NCI-H2029 treated with DMSO at 0.1 percent for 48 hours (cell line): ENCODE data around the gene FMNL3.

Source experiments
- DNase-seq: peaks from one replicate; lab custom pipeline; 2025; lab: John Stamatoyannopoulos, UW

The FMNL3 gene

DNA sequence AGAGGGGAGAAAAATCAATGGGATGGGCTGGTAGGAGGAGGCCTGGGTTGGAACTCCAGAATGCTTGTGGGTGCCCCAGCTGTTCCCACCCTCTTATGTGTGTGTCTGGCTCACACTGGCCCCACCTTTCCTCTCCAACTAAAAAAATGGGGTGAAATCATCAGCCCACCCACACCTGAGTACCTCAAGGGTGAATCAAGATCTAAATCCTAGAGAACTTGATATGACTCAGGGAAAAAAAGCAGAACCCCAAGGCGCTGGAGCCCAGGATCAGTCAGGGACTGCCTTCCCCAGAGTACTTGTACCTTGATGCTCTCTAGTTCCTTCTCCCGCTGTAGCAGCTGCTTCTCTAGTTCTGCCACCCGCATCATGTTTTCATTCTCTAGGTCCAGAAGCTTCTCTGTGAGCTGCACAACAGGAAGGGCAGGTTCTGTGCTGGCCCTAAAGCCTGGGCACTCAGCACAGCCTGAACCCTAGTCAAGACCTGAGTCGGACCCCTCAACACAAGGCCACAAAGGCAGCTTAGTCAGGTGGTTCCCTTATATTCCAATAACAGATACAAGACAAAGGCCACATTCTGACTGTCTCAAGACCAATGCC, 54.2 kb downstream of the FMNL3 start:
- DNase-seq, result no peak

DNA sequence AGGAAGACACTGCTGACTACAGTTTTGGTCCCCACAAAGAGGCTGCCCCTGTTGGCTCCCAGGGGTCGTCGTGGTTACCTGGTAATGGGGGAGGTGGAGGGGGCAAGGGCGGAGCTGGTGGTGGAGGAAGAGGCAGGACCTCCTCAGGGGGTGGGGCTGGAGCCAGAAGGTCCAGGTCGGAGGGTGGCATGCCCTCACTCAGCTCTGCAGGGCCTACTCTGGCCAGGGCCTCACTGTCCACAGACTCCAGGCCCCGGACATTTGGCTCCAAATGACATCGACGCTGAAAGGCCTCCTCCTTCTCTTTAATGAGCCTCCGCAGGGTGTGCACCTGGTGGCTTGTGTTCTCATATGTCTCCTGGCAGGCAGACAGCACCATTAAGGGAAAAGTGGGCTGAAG, 55.4 kb downstream of the FMNL3 start:
- peak; percentile 51 for DNase-seq

DNA sequence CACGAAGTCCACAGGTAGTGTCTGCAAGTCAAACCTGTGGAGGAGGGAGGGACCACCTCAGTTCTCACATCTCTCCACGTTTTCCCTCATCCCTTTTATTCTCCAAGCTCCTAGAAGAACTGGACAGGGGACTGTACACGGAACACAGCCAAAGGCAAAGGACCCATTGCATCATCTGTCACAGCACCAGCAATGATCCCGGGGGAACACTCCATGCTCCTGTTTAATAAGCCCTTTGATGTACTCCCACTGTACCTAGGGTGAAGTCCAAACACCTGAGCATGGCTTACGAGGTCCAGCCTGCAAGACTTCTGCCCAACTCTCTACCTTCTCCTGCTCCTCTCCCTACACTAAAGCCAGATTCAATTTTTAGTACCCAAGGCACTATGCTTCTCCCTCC, 57.3 kb downstream of the FMNL3 start:
- DNase-seq, result no peak

DNA sequence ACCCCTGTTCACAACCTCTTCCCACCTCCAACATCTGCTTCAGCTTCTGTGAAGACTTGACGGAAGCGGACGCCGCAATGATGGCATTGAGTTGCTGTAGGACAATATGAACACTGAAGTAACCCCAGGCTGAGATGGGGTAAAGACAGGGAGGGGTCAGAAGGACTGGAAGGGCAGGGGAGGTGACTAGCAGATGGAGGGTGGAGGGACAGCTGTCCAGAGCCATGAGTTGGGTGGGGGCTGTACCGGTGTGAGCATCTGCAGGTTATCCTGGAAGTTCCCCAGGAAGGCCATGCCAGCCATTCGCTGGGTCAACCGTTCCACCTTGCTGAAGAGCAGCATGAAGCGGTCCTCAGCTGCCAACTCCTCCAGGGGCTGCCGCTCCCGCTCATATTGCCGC, 57.8 kb downstream of the FMNL3 start:
- DNase-seq, result no peak

DNA sequence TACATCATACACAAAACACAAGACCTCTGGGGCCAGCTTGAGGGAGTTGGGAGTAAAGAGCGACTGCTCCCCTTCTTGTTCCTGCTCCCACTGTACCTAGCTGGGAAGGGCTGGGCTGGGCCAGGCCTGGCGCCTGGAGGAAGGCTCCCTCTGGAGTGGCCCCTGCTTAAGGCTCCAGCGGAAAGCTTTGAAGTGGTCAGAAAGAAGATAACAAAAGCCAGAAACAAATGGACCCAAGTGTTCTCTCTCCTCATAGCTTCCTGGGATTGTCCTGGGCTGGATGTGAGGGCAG, 58.5 kb downstream of the FMNL3 start:
- DNase-seq, result no peak

DNA sequence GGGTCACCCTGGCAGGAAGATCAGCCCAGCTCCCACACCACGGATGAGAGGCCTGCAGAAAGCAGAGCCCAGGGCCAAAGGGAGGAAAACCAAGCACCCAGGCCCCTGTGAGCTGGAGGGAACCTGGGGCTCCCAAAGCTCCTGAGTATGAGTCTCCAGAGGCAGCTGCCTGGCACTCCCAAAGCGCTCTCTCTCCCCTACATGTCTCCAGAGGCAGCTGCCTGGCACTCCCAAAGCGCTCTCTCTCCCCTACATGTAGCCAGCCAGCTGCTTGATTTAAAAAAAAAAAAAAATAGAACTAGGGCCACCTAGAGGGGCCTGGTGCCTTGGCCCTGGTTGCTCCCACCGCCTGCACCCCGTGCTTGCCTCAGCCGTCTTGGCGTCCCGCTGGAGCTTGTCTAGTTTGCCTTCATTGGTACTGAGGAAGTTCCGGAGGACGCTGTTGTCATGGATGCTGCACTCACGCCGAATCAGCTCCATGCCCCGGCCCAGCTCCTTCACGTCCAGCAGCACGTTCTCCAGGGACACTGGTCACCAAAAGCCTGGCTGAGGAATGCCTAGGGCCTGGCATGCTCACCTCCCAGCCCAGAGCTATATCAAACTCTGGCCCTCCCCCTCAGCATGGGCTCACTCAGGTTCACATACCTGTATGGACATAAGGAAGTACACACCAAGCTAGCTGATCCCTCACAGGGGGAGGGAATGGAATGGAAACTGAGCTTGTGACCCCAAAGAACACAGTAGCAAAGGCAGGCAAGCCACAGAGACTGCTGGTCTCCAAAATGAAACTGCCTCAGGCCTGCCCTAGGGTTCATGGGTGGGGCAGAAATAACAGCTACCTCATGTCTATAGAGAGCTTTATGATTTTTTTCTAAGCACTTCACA, 59.1 kb downstream of the FMNL3 start:
- DNase-seq, result no peak

DNA sequence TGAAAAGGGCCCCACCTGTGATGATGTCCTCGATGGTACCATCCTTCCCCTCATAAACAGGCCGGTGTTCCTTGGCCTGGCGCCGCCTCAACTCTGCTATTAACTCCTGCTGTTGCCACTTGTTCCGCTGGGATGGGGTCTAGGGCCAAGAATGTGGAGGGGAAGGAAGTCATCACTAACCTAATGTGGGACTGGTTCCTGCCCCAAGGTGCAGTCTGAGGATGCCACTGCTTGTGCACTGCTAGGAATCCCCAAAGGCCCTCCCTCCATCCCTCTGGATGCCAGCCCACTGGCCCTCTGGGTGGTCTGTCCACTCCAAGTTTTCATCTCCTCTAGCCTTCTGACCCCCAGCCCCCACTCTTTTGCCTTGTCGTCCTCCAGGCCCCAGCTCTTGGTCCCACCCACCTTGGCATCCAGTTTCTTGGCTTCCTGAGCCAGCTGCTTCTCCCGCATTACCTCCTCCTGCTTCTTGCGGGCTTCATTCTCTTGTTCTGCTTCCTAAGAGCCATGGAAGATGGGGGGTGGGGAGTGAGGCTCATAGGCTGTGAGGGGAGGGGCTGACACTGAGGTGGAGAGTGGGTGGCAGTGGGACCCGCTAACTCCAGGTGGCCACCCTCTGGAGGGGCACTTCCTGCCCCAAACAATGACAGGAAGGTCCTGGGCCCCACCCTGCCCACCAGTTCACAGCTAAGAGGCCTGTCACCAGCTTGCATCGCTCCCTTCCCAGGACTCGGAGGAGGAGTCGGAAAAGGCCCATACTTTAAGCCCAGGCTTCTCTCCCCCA, 60.1 kb downstream of the FMNL3 start:
- no peak for DNase-seq

DNA sequence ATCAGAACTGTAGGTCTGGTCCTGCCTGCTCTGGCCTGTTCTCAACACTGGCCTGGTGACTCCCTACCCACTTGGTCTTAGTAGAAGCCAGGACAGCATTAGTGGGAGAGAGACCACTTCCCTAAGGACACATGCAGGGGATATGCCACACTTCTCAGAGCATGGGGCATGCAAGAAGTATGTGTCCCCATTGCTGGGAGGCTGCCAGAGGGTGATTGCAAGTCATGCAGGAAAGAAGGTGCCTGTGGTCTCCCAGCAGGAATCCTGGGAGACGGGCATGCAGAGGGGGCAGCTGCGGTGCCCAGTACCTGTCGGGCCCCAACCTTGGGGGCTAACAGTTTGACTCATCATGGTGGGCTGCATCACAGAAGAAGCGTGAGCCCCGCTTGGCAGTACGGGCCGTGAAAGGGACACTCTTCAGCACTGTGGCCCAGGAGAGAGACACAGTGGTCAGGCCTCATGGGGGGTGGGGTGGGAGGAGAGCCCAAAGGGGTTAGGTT, 60.8 kb downstream of the FMNL3 start:
- no peak for DNase-seq

DNA sequence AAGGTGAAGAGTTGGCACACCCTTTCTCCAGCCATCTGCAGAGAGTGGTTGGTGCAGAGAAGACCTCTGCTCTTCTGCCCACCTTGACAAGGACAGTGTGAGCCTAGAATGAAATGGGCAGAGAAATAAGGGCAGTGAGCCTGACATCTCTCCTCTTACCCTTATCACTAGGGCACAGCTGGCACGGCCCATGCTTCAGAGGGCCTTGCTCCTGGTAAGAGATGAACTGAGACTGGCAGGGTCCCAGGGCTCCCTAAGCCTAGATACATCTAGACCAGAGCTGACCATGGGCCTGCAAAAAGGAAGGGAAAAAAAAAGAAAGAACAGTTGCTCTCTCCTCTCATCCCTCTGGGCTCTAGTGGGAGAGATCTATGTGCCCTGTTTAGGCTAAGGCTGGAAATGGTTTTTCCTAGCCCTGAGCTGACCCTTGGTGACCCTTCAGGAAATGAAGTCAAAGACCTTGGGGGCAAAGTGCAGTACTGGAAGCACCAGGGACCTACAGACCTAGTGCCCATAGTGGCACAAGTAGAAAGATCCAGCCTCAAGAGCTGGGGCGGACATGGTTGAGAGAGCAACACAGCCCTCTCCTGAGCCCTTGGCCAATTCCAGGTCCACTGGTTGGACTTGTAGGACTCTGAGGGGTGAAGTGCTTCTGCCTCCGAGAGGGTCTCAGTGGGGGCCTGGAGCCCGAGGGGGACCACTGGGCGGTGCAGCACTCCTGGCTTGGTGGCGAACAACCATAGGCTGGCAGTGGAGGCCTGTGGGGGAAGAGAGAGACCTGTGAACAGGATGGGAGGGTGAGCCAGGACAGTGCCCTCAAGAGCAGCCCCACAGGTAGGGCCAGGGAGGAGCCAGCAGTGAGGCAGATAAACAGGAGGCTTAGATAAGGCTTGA, 61.8 kb downstream of the FMNL3 start:
- DNase-seq, result no peak

DNA sequence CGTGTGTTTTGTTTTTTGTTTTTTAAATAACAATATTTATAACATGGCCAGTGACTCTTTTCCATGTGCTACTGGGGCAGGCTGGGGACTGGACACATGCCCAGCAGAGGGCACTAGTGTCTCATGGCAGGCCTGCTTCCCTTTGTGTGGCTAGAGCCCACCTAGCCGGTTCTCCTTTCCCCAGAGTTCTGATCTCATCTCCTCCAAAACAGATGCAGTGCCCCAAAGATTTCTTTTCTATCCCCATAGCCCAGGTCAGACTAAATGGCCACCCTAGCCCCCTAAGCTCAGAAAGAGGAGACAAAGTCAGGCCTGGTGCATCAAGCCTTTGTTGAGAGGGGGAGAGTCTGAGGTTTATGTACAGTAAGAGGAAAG, 62.6 kb downstream of the FMNL3 start:
- peak; percentile 49 for DNase-seq

DNA sequence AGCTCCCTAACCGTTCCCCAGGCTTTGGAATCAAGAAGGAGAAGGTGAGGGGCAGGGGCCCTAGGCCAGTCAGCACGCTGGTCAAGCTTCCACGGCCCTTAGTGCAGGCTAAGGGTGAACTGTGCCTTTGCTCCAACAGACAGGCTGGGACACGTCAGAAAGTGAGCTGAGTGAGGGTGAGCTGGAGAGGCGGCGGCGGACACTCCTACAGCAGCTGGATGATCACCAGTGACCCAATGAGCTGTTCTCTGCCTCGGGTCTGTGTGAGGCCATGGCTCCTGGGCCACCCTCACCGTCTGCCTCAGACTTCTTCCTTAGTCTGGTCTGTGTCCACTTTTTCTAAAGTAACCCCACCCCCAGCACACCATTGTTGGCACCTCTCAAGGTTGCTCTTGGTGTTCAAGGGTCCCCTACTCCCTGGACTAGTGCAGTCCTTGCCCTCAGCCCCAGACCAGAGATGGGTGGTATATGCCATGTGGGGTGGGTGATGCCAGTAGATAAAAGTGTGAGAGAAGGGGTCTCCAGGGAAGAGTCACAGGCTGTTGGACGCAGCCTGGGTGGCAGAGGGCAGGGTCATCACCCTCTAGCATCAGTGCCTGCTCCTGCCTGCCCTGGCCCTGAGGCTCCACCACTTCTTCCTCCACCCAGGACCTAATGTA, 63.1 kb downstream of the FMNL3 start:
- no peak for DNase-seq

DNA sequence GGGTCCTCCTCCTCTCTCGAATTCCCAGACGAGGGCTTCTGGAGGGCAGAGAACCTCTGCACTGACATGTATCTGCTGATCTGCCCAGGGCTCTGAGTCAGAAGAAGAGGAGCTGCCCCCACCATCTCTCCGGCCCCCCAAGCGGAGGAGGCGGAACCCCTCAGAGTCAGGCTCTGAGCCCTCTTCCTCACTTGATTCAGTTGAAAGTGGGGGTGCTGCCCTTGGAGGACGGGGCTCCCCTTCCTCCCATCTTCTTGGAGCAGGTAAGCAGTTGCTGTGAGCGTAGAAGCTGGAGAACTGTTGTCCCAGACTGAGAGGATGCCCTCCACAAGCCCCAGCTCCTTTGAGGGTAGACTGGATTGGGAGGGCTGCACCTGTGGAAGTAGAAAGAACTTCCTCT, 64.1 kb downstream of the FMNL3 start:
- no peak for DNase-seq

DNA sequence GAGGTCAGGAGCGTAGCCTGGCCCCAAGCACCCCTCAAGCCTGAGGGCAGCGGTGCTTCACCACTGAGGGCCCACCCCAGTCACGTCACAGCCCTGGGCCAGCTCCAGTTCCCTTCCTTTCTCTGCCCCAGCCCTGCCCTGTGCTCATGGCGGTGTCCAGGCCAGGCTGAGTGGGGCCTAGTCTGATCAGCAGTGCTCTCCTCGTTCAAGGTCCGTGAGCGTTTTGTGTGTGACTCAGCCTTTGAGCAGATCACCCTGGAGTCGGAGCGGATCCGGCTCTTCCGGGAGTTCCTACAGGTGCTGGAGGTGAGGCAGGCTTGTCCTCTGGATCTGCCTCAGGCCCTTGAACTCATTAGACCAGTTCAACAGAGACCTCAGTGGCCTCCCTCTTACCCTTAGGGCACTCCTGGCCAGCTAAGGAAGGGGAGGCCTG, 64.8 kb downstream of the FMNL3 start:
- DNase-seq, result no peak

DNA sequence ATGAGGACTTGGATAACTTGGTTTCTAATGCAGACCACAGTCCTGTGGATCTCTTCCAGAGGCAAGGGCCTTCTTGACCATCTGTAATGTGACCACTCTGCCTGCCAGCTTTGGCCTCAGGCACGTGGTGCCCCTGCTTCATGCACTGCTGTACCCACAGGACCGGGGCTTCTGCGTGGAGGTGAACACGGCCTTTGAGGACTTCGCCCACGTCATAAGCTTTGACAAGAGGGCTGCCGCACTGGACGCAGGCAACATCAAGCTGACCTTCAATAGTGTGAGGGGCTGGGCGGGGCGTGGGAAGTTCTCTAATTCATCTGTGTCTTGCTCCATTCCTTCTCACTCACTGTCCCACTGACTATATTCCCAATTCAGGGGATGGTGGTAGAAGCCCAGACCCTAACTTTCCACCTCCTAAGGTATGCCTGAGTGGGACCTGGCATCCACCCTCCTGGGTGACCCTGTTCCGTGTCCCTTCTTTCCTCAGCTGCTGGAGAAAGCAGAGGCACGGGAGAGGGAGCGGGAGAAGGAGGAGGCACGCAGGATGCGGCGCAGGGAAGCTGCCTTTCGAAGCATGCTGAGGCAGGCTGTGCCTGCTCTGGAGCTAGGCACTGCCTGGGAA, 65.3 kb downstream of the FMNL3 start:
- DNase-seq, result no peak

DNA sequence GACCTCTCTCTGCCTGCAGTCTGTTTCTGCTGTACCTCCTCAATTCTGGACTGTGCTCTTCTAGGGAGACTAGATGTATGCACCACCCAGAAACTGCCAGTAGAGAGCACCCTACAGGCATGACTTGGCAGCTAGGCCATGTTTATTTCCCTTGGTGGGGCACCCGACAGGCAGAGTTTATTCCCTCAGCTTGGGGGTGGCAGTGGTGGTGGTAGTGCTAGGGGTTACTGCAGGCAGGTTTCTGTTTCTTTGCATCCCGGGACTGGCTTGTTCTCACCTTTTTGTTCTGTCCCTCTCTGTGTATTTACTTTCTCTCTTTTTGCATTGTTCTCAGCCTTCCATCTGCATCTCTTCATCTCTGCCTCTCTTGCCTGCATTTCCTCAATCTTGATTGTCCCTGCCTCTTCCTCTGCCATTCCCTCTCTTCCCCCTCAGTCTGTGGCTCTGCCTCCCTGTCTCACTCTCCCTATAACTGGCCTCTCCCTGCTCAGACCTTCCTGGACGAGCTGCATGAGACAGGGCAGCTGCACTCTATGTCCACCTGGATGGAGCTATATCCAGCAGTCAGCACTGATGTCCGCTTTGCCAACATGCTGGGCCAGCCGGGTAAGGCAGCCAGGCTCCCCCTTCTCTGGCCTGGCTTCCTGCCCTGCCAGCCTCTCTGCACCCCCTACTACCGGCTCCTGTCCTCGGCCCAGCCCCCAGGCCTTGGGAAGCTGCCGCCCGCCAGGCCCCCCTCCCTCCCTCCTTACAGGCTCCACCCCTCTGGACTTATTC, 70.0 kb downstream of the FMNL3 start:
- no peak for DNase-seq

DNA sequence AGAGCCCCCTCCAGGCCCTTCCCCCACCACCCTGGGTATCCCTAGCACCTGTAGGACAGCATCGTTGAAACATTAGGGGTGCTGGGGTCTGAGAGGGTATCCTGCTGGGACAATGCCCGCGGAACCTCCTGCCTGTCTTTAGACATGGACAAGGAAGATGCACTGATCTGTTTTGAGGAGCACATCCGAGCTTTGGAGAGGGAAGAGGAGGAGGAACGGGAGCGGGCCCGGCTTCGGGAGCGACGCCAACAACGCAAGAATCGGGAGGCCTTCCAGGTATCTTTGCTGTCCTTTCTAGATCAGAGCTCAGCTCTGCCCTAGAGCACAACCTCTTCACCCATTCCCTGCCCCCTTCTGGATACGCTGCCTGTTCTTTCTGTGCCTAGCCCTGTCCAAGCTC, 70.6 kb downstream of the FMNL3 start:
- no peak for DNase-seq

DNA sequence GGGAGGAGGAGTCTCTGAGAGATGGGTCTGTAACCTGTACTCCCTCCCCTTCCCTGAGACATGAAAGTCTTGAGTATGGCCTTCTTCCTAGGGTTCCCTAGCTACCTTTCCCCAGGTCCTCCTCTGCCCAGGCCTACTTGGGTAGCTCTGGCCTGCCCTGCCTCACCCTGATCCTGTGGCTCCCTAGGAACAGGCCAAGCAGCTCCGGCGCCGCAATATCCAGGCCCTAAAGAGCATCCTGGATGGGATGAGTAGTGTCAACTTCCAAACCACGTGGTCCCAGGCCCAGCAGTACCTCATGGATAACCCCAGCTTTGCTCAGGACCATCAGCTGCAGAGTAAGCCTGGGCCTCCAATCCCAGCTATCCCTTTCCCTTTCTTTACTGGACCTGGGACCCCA, 71.5 kb downstream of the FMNL3 start:
- DNase-seq, result no peak

DNA sequence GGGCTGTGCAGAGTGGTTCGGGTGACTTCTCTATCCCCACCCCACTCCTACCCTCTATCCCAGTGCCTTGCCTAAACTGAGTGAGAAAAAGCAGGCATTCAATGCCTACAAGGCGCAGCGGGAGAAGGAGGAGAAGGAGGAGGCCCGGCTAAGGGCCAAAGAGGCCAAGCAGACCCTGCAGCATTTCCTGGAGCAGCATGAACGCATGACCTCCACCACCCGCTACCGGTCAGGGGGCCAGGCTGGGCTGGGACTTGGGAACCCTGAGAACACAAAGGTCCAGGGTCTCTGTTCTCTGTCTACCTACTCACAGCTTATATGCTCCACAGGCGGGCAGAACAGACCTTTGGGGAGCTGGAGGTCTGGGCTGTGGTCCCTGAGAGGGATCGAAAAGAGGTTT, 72.2 kb downstream of the FMNL3 start:
- no peak for DNase-seq

DNA sequence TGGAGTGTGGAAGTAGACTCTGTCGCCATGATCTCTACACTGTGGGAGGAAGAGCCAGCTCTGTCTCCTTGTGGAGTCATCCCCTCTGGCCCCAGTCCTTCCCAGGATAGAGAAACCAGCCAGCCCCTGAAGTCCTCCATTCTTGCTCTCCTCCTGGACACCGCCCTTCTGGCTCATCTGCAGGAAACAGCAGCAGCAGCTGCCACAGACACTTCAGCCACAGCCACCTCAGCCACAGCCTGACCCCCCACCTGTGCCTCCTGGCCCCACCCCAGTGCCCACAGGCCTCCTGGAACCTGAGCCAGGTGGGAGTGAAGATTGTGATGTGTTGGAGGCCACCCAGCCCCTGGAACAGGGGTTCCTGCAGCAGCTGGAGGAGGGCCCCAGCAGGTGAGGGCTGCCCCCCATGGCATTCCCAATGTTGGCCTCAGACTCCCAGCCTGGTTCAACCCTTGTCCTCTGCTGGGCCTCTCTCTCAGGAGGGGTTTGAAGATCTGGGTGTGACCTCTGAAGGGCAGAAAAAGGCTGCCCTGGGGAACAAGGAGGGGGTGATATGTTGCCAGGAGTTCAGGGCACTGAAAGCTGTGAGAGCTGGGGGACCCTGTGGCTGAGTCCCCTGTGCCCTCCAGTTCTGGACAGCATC, 73.4 kb downstream of the FMNL3 start:
- DNase-seq, result no peak
